ENCODE measurements around the gene TPSD1. TPM values are rescaled to one million over a fixed set of nuclear protein-coding genes. Genes with fewer than 3 reads are reported as not detected.

The TPSD1 gene
- total RNA-seq, 1 experiment from 2014 or later, result not detected

DNA sequence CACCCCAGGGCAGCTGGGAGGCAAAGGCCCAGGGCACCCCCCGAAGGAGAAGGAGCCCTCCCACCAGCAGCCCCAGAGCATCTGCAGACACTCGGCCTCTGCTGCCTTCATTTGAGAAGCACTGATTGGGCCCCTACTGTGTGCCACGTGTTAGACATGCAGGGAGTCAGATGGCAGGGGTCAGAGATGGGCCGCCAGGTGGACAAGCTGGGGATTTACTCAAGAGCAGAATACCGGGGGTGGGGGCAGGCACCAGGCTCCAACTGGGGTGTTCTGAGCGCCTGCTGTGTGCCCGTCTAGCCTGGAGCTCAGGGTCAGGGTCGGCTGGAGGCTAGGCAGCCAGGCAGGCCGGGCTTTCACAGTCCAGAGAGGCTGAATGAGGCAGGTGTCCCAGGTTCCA, 49.5 kb upstream of the TPSD1 start:
- Histone ChIP-seq H3K9ac (ENCODE audit: extremely low read depth, insufficient read length, low read length) (no peak overlapping the region), H2AK5ac (ENCODE audit: insufficient read length, low read length) (no peak overlapping the region), H3K56ac (ENCODE audit: insufficient read length, low read depth, low read length) (no peak overlapping the region), H3K4me1 (ENCODE audit: insufficient read depth, low read length) (no peaks in the 10 kb centered on the region), H3K23ac (ENCODE audit: insufficient read length, low read depth, low read length) (no peak overlapping the region), H3K27ac (ENCODE audit: insufficient read length, low read depth, low read length) (no peak overlapping the region), H3K23me2 (ENCODE audit: insufficient read length, low read depth, low read length, poor library complexity, severe bottlenecking) (no peaks in the 10 kb centered on the region), H3K4me2 (ENCODE audit: insufficient read depth, insufficient read length, low read length) (no peak overlapping the region), H3K27me3 (ENCODE audit: insufficient read depth, low read length) (no peaks in the 10 kb centered on the region), H4K20me1 (ENCODE audit: control insufficient read depth, insufficient read depth, insufficient read length) (no peaks in the 10 kb centered on the region), H3K79me2 (ENCODE audit: insufficient read depth, low read length) (no peaks in the 10 kb centered on the region), H4K8ac (replicated peaks; ENCODE audit: insufficient read length, low read depth, low read length) (no peak overlapping the region), H3T11ph (ENCODE audit: low read length) (no peak overlapping the region), H2BK12ac (ENCODE audit: insufficient read length, low read depth, low read length) (no peak overlapping the region), H3K4ac (ENCODE audit: low read depth, low read length) (no peak overlapping the region), H2BK20ac (ENCODE audit: low read depth, low read length, poor library complexity, severe bottlenecking) (no peak overlapping the region), H3K79me1 (ENCODE audit: insufficient read depth, low read depth, low read length, poor library complexity, severe bottlenecking) (no peaks in the 10 kb centered on the region), H4K5ac (ENCODE audit: insufficient read length, low read depth, low read length) (no peak overlapping the region), H2BK15ac (ENCODE audit: low read depth, low read length) (no peak overlapping the region), H3K9me3 (ENCODE audit: control insufficient read depth, low read depth, low read length) (no peaks in the 10 kb centered on the region), H2BK120ac (ENCODE audit: low read depth, low read length, poor library complexity, severe bottlenecking) (no peak overlapping the region), H2BK5ac (ENCODE audit: insufficient read length, low read length) (no peak overlapping the region), H3K14ac (ENCODE audit: insufficient read depth, low read length) (no peak overlapping the region), H2AFZ (ENCODE audit: low read length) (no peak overlapping the region), H4K91ac (ENCODE audit: insufficient read length, low read depth, low read length) (no peak overlapping the region), H3K18ac (ENCODE audit: insufficient read length, low read depth, low read length) (no peak overlapping the region)
- no CpG with 5 or more reads among the region's 9 CpGs for WGBS (ENCODE audit: extremely low coverage, insufficient read length, low lambda C conversion rate)
- Mint-ChIP-seq H3K9me3 (no peaks in the 10 kb centered on the region), H3K27ac (no peak overlapping the region), H3K36me3 (ENCODE audit: insufficient read depth in 1 of 3, low read depth in 3 of 3) (peaks cover 0 to 35% (median 32%) of the 10 kb centered on the region in 3 experiments; a peak in 6 of 7 replicates), H3K27me3 (ENCODE audit: low read depth) (no peaks in the 10 kb centered on the region), H3K4me1 (no peaks in the 10 kb centered on the region), H3K4me3 (no peak overlapping the region)
- peak; percentile 41 for DNase-seq
- 0 out of 3 replicates have a peak, but pooled peaks have one; percentile 21 for TF ChIP-seq CTCF (conservative IDR thresholded peaks at IDR 0.05)
